22Rv1 (cell line): ENCODE results near the gene CGNL1.

ENCODE experiments used
- H3K27ac ChIP-seq: fragments of 450-650 bp; 2 replicates; pipeline ENCODE4 v1.5.1; 2017
- CTCF ChIP-seq: fragments of 450-650 bp; IDR thresholded peaks from 2 replicates; pipeline ENCODE4 v1.5.1; 2017; ENCODE audit warnings: mild to moderate bottlenecking
- ZFX ChIP-seq: fragments of 450-650 bp; IDR thresholded peaks from 2 replicates; pipeline ENCODE4 v1.6.1; 2017; ENCODE audit warnings: antibody characterized with exemption, borderline replicate concordance

The CGNL1 gene

GRCh38 chr15:57444877-57445513 lies 68.7 kb downstream of the CGNL1 start:
- H3K27ac ChIP-seq, result no peak overlapping the region
- no peak for TF ChIP-seq ZFX
- TF ChIP-seq CTCF, result no peak

- no peak overlapping the region for H3K27ac ChIP-seq
- TF ChIP-seq CTCF (no peak), ZFX (no peak)
These were observed 69.6 kb downstream of the CGNL1 start for GRCh38 chr15:57445872-57446271.

GRCh38 chr15:57446393-57446792 lies 70.1 kb downstream of the CGNL1 start:
- no peak overlapping the region for H3K27ac ChIP-seq
- TF ChIP-seq CTCF (no peak), ZFX (no peak)

- no peak for TF ChIP-seq CTCF
- TF ChIP-seq ZFX, result no peak
- H3K27ac ChIP-seq, result no peak overlapping the region
These were observed 75.2 kb downstream of the CGNL1 start for GRCh38 chr15:57451555-57451954.

- TF ChIP-seq CTCF (no peak), ZFX (no peak)
- no peak overlapping the region for H3K27ac ChIP-seq
These were observed 75.9 kb downstream of the CGNL1 start for GRCh38 chr15:57452090-57452754.

- TF ChIP-seq CTCF (no peak), ZFX (no peak)
- H3K27ac ChIP-seq, result no peak overlapping the region
These were observed 79.6 kb downstream of the CGNL1 start for GRCh38 chr15:57455929-57456328.

GRCh38 chr15:57456559-57456958 lies 80.3 kb downstream of the CGNL1 start:
- no peak overlapping the region for H3K27ac ChIP-seq
- TF ChIP-seq ZFX, result no peak
- TF ChIP-seq CTCF, result no peak
